Measurements from ENCODE around the gene PRELID3B.

PRELID3B gene

DNA sequence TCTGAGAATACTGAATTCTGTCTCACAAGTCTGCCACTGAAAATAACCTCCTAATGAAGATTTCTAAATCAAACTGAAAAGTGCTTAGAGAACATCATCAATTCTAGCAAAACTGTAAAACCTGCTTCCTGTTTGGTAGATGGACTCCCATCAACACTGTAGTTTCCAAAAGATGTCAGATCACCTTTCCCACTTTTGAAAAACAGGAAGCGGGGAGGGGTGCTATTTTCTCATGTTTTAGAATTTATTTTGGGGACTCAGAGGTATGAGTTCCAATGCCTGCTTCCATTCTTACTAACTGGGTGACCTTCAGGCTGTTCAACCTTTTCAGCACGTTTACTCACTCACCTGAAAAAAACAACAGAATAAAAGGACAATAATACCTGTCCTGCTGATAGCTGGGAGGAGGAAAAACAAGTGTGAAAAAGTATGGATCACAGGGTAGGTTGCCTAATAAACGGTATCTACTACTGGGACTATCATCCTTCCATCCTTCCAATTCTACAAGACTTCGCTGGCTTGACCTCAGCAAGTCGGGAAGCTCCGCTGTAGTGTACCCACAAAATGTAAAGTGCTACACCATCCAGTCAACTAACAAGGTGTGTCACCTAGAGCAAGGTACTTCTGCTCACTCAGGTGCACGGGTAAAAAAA lies 11.5 kb downstream of the PRELID3B start:
- H3K4me3 ChIP-seq (ENCODE audit: insufficient read depth, low read length, poor library complexity, severe bottlenecking): peak overlapping the region; percentile 90
- peaks cover 60% of the 10 kb centered on the region for H3F3A ChIP-seq (ENCODE audit: insufficient read depth)
- peaks cover 20% of the 10 kb centered on the region for H4K20me1 ChIP-seq (ENCODE audit: low read depth, low read length)
- H3K27me3 ChIP-seq (ENCODE audit: low read length): no peaks in the 10 kb centered on the region
- peaks cover 61% of the 10 kb centered on the region for H3K79me2 ChIP-seq (ENCODE audit: insufficient read depth, low read length)
- no peak overlapping the region for H2AFZ ChIP-seq (ENCODE audit: low read depth, low read length, severe bottlenecking)
- H3K9me2 ChIP-seq (replicated peaks; ENCODE audit: insufficient read depth, low read length): no peaks in the 10 kb centered on the region
- H3K9ac ChIP-seq (ENCODE audit: low read length): peak overlapping the region; percentile 97
- peaks cover 60% of the 10 kb centered on the region for H3K36me3 ChIP-seq (ENCODE audit: low read length)
- TF ChIP-seq, protein P1, sequence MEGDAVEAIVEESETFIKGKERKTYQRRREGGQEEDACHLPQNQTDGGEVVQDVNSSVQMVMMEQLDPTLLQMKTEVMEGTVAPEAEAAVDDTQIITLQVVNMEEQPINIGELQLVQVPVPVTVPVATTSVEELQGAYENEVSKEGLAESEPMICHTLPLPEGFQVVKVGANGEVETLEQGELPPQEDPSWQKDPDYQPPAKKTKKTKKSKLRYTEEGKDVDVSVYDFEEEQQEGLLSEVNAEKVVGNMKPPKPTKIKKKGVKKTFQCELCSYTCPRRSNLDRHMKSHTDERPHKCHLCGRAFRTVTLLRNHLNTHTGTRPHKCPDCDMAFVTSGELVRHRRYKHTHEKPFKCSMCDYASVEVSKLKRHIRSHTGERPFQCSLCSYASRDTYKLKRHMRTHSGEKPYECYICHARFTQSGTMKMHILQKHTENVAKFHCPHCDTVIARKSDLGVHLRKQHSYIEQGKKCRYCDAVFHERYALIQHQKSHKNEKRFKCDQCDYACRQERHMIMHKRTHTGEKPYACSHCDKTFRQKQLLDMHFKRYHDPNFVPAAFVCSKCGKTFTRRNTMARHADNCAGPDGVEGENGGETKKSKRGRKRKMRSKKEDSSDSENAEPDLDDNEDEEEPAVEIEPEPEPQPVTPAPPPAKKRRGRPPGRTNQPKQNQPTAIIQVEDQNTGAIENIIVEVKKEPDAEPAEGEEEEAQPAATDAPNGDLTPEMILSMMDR (IDR thresholded peaks at IDR 0.05; ENCODE audit: insufficient read depth, low read length, poor library complexity, severe bottlenecking): no peak
- no peak for TF ChIP-seq EZH2phosphoT487 (conservative IDR thresholded peaks at IDR 0.05; ENCODE audit: low read length)
- no peaks in the 10 kb centered on the region for H3K9me3 ChIP-seq (ENCODE audit: insufficient read depth, low read length)
- H3K27ac ChIP-seq (ENCODE audit: low read depth, low read length): peak overlapping the region; percentile 72
- H3K4me2 ChIP-seq (ENCODE audit: low read depth, low read length, poor library complexity, severe bottlenecking): peak overlapping the region; percentile 97

DNA sequence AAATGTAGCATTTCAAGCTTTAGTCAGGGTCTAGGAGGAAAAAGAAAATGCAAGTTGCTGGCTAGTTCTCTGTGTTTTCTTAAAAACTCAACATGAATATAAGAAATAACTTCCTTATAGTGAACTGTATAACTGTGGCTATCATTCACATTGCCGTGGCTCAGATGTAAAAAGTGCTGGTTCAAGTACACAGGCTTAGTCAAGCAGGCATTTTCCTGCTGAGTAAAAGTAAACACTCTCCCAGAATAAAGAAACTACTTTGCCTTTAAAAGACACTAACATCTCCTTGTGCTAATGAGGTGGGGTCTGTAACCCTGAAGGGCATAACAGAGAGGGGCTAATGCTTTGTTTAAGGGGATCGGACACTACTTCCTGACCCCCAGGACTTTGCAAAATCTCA lies 13.8 kb downstream of the PRELID3B start:
- Histone ChIP-seq H3F3A (ENCODE audit: insufficient read depth) (peaks cover 39% of the 10 kb centered on the region), H3K27me3 (ENCODE audit: low read length) (no peaks in the 10 kb centered on the region)

DNA sequence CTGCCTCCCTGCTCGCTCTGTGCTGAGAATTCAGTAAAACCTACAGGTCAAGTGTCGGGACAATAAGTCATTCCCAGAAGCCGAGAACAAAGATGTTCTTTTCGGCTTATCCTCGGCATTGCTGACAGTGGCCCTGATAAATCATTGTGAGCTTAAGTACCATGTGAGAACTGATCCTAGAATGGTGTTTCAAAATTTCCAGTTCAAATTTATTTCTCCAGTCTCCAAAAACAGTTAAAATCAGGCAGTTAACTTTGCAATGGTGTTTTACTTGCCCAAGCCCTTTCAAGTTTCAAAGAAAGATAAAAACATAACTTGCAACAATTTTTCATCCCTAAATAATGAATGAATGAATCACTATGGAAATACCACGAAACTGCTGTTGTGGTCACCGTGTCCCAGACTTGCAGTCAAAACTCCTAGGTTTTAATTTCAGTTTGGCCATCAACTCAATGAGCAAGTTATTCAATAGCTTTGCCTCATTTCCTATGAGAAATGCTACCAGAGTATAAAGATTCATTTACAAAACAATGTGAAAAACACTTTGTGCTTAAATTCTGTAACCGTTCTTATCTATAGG lies 14.8 kb downstream of the PRELID3B start:
- Histone ChIP-seq H3K9ac (ENCODE audit: low read length) (no peak overlapping the region), H2AFZ (ENCODE audit: low read depth, low read length, severe bottlenecking) (no peak overlapping the region), H3K36me3 (ENCODE audit: low read length) (peaks cover 52% of the 10 kb centered on the region), H3K4me3 (ENCODE audit: insufficient read depth, low read length, poor library complexity, severe bottlenecking) (no peak overlapping the region), H3K79me2 (ENCODE audit: insufficient read depth, low read length) (peaks cover 70% of the 10 kb centered on the region), H3F3A (ENCODE audit: insufficient read depth) (peaks cover 29% of the 10 kb centered on the region), H3K9me2 (replicated peaks; ENCODE audit: insufficient read depth, low read length) (no peaks in the 10 kb centered on the region), H3K27me3 (ENCODE audit: low read length) (no peaks in the 10 kb centered on the region), H4K20me1 (ENCODE audit: low read depth, low read length) (peaks cover 24% of the 10 kb centered on the region), H3K27ac (ENCODE audit: low read depth, low read length) (no peak overlapping the region), H3K9me3 (ENCODE audit: insufficient read depth, low read length) (no peaks in the 10 kb centered on the region), H3K4me2 (ENCODE audit: low read depth, low read length, poor library complexity, severe bottlenecking) (peak overlapping the region; percentile 97)
- no peak for TF ChIP-seq EZH2phosphoT487 (conservative IDR thresholded peaks at IDR 0.05; ENCODE audit: low read length)
- TF ChIP-seq, protein P1 (IDR thresholded peaks at IDR 0.05; ENCODE audit: insufficient read depth, low read length, poor library complexity, severe bottlenecking): no peak

More for the DNA sequence above, 13.8 kb downstream of the PRELID3B start:
- no peaks in the 10 kb centered on the region for H3K9me2 ChIP-seq (replicated peaks; ENCODE audit: insufficient read depth, low read length)
- H2AFZ ChIP-seq (ENCODE audit: low read depth, low read length, severe bottlenecking): no peak overlapping the region
- H3K4me2 ChIP-seq (ENCODE audit: low read depth, low read length, poor library complexity, severe bottlenecking): peak overlapping the region; percentile 97
- TF ChIP-seq, protein P1 (IDR thresholded peaks at IDR 0.05; ENCODE audit: insufficient read depth, low read length, poor library complexity, severe bottlenecking): no peak
- H3K9me3 ChIP-seq (ENCODE audit: insufficient read depth, low read length): no peaks in the 10 kb centered on the region
- H3K36me3 ChIP-seq (ENCODE audit: low read length): peaks cover 55% of the 10 kb centered on the region
- H3K4me3 ChIP-seq (ENCODE audit: insufficient read depth, low read length, poor library complexity, severe bottlenecking): no peak overlapping the region
- H3K79me2 ChIP-seq (ENCODE audit: insufficient read depth, low read length): peaks cover 70% of the 10 kb centered on the region
- H3K9ac ChIP-seq (ENCODE audit: low read length): peak overlapping the region; percentile 32; the same call in 1 of the 2 replicates
- peak overlapping the region; percentile 9; the same call in 1 of the 2 replicates for H3K27ac ChIP-seq (ENCODE audit: low read depth, low read length)
- H4K20me1 ChIP-seq (ENCODE audit: low read depth, low read length): peaks cover 24% of the 10 kb centered on the region
